H1 (cell line): ENCODE measurements around the gene FMNL2. TPM values are rescaled to one million over a fixed set of nuclear protein-coding genes. Genes with fewer than 3 reads are reported as not detected.

Experiments used
- CTCF ChIA-PET: fragments of 300-600 bp; sonication (Branson Sonifier 250); formaldehyde crosslinking; loops from one replicate; lab custom pipeline; 2021; ENCODE audit not compliant: partially characterized antibody; lab: Charles Lee
- POLR2A ChIA-PET: fragments of 300-600 bp; sonication (Branson Sonifier 250); formaldehyde crosslinking; loops from one replicate; lab custom pipeline; 2021; ENCODE audit warnings: inconsistent platforms; ENCODE audit not compliant: partially characterized antibody; lab: Charles Lee
- DNase-seq, 2 experiments: peaks; one replicate each; pipeline versions ENCODE4 v3.0.0 to v3.0.0-alpha.2; 2010 to 2022; ENCODE audit warnings: low spot score in 2 of 2, low read depth in 1 of 2, mixed read lengths in 1 of 2
- FAIRE-seq: peaks from 2 replicates; lab custom pipeline; 2011; peaks lifted over from hg19 to GRCh38; lab: Jason Lieb, UNC
- H2AFZ ChIP-seq: 2 replicates; pipeline ENCODE4 v1.8.1; 2012; ENCODE audit warnings: low read length, inconsistent platforms
- H2AK5ac ChIP-seq: 2 replicates; pipeline ENCODE4 v1.6.1; 2013; ENCODE audit warnings: low read depth, low read length
- H2BK120ac ChIP-seq: replicated peaks from 2 replicates; pipeline ENCODE3; 2013; ENCODE audit warnings: low read depth, low read length, inconsistent platforms
- H2BK12ac ChIP-seq: 2 replicates; pipeline ENCODE4 v1.6.1; 2013; ENCODE audit warnings: low read depth, low read length
- H2BK15ac ChIP-seq: 2 replicates; pipeline ENCODE4 v1.6.1; 2013; ENCODE audit warnings: low read length
- H2BK20ac ChIP-seq: 2 replicates; pipeline ENCODE4 v1.6.1; 2013; ENCODE audit warnings: low read length
- H2BK5ac ChIP-seq: 2 replicates; pipeline ENCODE4 v1.6.1; 2013; ENCODE audit warnings: low read depth, low read length
- H3K14ac ChIP-seq: 2 replicates; pipeline ENCODE4 v1.6.1; 2013; ENCODE audit warnings: inconsistent platforms; ENCODE audit not compliant: insufficient read length
- H3K18ac ChIP-seq: 2 replicates; pipeline ENCODE4 v1.6.1; 2013; ENCODE audit warnings: low read length; ENCODE audit errors: extremely low read depth
- H3K23ac ChIP-seq: 2 replicates; pipeline ENCODE4 v1.6.1; 2013; ENCODE audit warnings: inconsistent platforms; ENCODE audit not compliant: insufficient read length
- H3K23me2 ChIP-seq: 2 replicates; pipeline ENCODE4 v1.6.1; 2013; ENCODE audit warnings: low read depth, low read length
- H3K27ac ChIP-seq: 2 replicates; pipeline ENCODE4 v1.6.1; 2011; ENCODE audit warnings: low read depth, low read length, inconsistent platforms
- H3K27me3 ChIP-seq, 4 experiments: replicated peaks in 1 of 4; 1 replicate in 1 of 4; 2 replicates in 3 of 4; pipeline versions ENCODE4 v1.6.1 to v1.8.1; 2011 to 2013; ENCODE audit warnings: low read length in 3 of 4, mild to moderate bottlenecking in 3 of 4, inconsistent platforms in 2 of 4, mixed read lengths in 2 of 4, moderate library complexity in 1 of 4; ENCODE audit not compliant: control insufficient read depth in 3 of 4, insufficient read depth in 3 of 4; ENCODE audit errors: extremely low read depth in 1 of 4
- H3K36me3 ChIP-seq, 4 experiments: 2 replicates each; pipeline versions ENCODE4 v1.6.1 to v1.8.1; 2011 to 2013; ENCODE audit warnings: mild to moderate bottlenecking in 4 of 4, low read length in 3 of 4, moderate library complexity in 2 of 4, control low read depth in 1 of 4, inconsistent platforms in 1 of 4; ENCODE audit not compliant: insufficient read depth in 4 of 4, control insufficient read depth in 2 of 4
- H3K4ac ChIP-seq: replicated peaks from 2 replicates; pipeline ENCODE3; 2013; ENCODE audit warnings: low read length, low read depth, mixed read lengths, inconsistent platforms; ENCODE audit not compliant: insufficient read length
- H3K4me1 ChIP-seq, 4 experiments: replicated peaks in 1 of 4; 1 replicate in 1 of 4; 2 replicates in 3 of 4; pipeline versions ENCODE4 v1.6.1 to v1.8.1; 2011 to 2013; ENCODE audit warnings: low read length in 3 of 4, inconsistent platforms in 2 of 4, mixed read lengths in 1 of 4; ENCODE audit not compliant: insufficient read depth in 4 of 4, control insufficient read depth in 3 of 4
- H3K4me2 ChIP-seq, 2 experiments: 2 replicates each; pipeline versions ENCODE4 v1.6.1 to v1.8.1; 2011 to 2013; ENCODE audit warnings: low read depth in 2 of 2, low read length in 2 of 2, control low read depth in 1 of 2, inconsistent platforms in 1 of 2, mild to moderate bottlenecking in 1 of 2; ENCODE audit not compliant: insufficient read depth in 1 of 2
- H3K4me3 ChIP-seq, 4 experiments: fragments of 200-600, 300-600 bp in 1 of 4; sonication (generic), shearing (Covaris generic), sonication (Bioruptor Twin) in 1 of 4; 2 replicates each; pipeline versions ENCODE4 v1.5.1 to v1.8.1; 2011 to 2016; ENCODE audit warnings: low read length in 4 of 4, low read depth in 3 of 4, control low read depth in 2 of 4, inconsistent platforms in 2 of 4, mild to moderate bottlenecking in 2 of 4, mixed read lengths in 1 of 4, moderate library complexity in 1 of 4; ENCODE audit not compliant: insufficient read depth in 2 of 4; ENCODE audit errors: extremely low read depth in 1 of 4
- H3K56ac ChIP-seq: replicated peaks from 2 replicates; pipeline ENCODE3; 2013; ENCODE audit warnings: low read depth, mild to moderate bottlenecking, mixed read lengths, low read length, inconsistent platforms; ENCODE audit not compliant: insufficient read length
- H3K79me1 ChIP-seq: 2 replicates; pipeline ENCODE4 v1.6.1; 2013; ENCODE audit warnings: low read depth, low read length, control low read depth
- H3K79me2 ChIP-seq, 2 experiments: 2 replicates each; pipeline versions ENCODE4 v1.6.1 to v1.8.1; 2012 to 2013; ENCODE audit warnings: low read length in 2 of 2, mild to moderate bottlenecking in 2 of 2, inconsistent platforms in 1 of 2; ENCODE audit not compliant: insufficient read depth in 2 of 2, control insufficient read depth in 1 of 2
- H3K9ac ChIP-seq, 4 experiments: replicated peaks in 1 of 4; 1 replicate in 1 of 4; 2 replicates in 3 of 4; pipeline versions ENCODE4 v1.6.1 to v1.8.1; 2011 to 2013; ENCODE audit warnings: low read depth in 3 of 4, low read length in 3 of 4, control low read depth in 2 of 4, mild to moderate bottlenecking in 2 of 4, moderate library complexity in 2 of 4, inconsistent platforms in 1 of 4; ENCODE audit errors: extremely low read depth in 1 of 4
- H3K9me3 ChIP-seq, 2 experiments: 2 replicates each; pipeline versions ENCODE4 v1.6.1 to v1.8.1; 2012 to 2013; ENCODE audit warnings: mild to moderate bottlenecking in 2 of 2, moderate library complexity in 2 of 2, control low read depth in 1 of 2, inconsistent platforms in 1 of 2, low read depth in 1 of 2, low read length in 1 of 2, mixed read lengths in 1 of 2; ENCODE audit not compliant: insufficient read depth in 2 of 2
- H4K20me1 ChIP-seq, 2 experiments: replicated peaks in 1 of 2; 2 replicates each; pipeline versions ENCODE3 to v1.8.1; 2011 to 2013; ENCODE audit warnings: inconsistent platforms in 2 of 2, low read length in 2 of 2, mild to moderate bottlenecking in 1 of 2; ENCODE audit not compliant: insufficient read depth in 2 of 2, control insufficient read depth in 1 of 2
- H4K5ac ChIP-seq: 2 replicates; pipeline ENCODE4 v1.6.1; 2013; ENCODE audit warnings: low read length, low read depth, mixed read lengths, inconsistent platforms; ENCODE audit not compliant: insufficient read length
- H4K8ac ChIP-seq: 2 replicates; pipeline ENCODE4 v1.8.0; 2013; ENCODE audit warnings: mild to moderate bottlenecking, moderate library complexity, low read length, inconsistent platforms; ENCODE audit not compliant: insufficient read depth; ENCODE audit errors: extremely low read depth
- H4K91ac ChIP-seq: replicated peaks from 2 replicates; pipeline ENCODE3; 2013; ENCODE audit warnings: low read length, mixed read lengths, inconsistent platforms; ENCODE audit not compliant: insufficient read length
- BCL11A ChIP-seq, 2 experiments: IDR thresholded peaks; one replicate each; pipeline ENCODE4 v1.6.1; 2011; ENCODE audit warnings: low read depth in 2 of 2, low read length in 2 of 2, mild to moderate bottlenecking in 2 of 2
- BRCA1 ChIP-seq: IDR thresholded peaks from 2 replicates; pipeline ENCODE4 v1.6.1; 2012; ENCODE audit warnings: low read depth, low read length, improper control_type of control experiment
- CEBPB ChIP-seq: IDR thresholded peaks from 2 replicates; pipeline ENCODE4 v1.6.1; 2012; ENCODE audit warnings: low read depth, low read length
- CHD2 ChIP-seq: IDR thresholded peaks from 2 replicates; pipeline ENCODE4 v1.6.1; 2012; ENCODE audit warnings: low read length, improper control_type of control experiment
- HDAC2 ChIP-seq, 2 experiments: fragments of 300-600 bp in 1 of 2; sonication (generic) in 1 of 2; IDR thresholded peaks; 2 replicates each; pipeline ENCODE4 v1.6.1; 2011 to 2012; ENCODE audit warnings: low read depth in 2 of 2, low read length in 2 of 2, mild to moderate bottlenecking in 2 of 2, moderate library complexity in 2 of 2, borderline replicate concordance in 1 of 2, inconsistent platforms in 1 of 2
- HDAC6 ChIP-seq: IDR thresholded peaks from one replicate; pipeline ENCODE4 v1.7.1; 2012; ENCODE audit warnings: low read depth, mild to moderate bottlenecking, inconsistent platforms, low read length, moderate library complexity
- MAFK ChIP-seq: IDR thresholded peaks from 2 replicates; pipeline ENCODE4 v1.6.1; 2012; ENCODE audit warnings: low read depth, mild to moderate bottlenecking, improper control_type of control experiment, low read length
- NANOG ChIP-seq: IDR thresholded peaks from 2 replicates; pipeline ENCODE4 v1.6.1; 2011; ENCODE audit warnings: low read length, low read depth, mild to moderate bottlenecking, inconsistent platforms; ENCODE audit not compliant: insufficient read depth, poor library complexity, severe bottlenecking
- PHF8 ChIP-seq: fragments of 200-600 bp; sonication (generic); conservative IDR thresholded peaks from 2 replicates; pipeline ENCODE4 v1.7.1; 2012; ENCODE audit warnings: low read depth, mild to moderate bottlenecking, inconsistent platforms, low read length, moderate library complexity
- POLR2A ChIP-seq, 2 experiments: IDR thresholded peaks; 1 replicate in 1 of 2; 2 replicates in 1 of 2; pipeline ENCODE4 v1.6.1; 2011; ENCODE audit warnings: low read depth in 2 of 2, low read length in 2 of 2, mild to moderate bottlenecking in 2 of 2; ENCODE audit errors: control extremely low read depth in 1 of 2
- POLR2AphosphoS5 ChIP-seq: IDR thresholded peaks from 2 replicates; pipeline ENCODE4 v1.6.1; 2011; ENCODE audit warnings: low read depth, low read length
- POU5F1 ChIP-seq: IDR thresholded peaks from 2 replicates; pipeline ENCODE4 v1.6.1; 2011; ENCODE audit warnings: low read depth, mild to moderate bottlenecking, low read length, moderate library complexity
- WGBS, 2 experiments: shearing (Covaris generic) in 1 of 2; methylation state at CpG; one replicate each; pipeline versions ENCODE4 v1.1.6 to v1.1.7; 2013 to 2015; ENCODE audit warnings: low lambda C conversion rate in 2 of 2, mixed read lengths in 2 of 2, inconsistent platforms in 1 of 2, low coverage in 1 of 2, missing lambda C conversion rate in 1 of 2; ENCODE audit not compliant: insufficient replicate concordance in 2 of 2, insufficient coverage in 1 of 2, insufficient read length in 1 of 2; ENCODE audit errors: extremely low coverage in 1 of 2, missing lambda C conversion rate in 1 of 2; 5-methylcytosine and 5-hydroxymethylcytosine counted together
- polyA plus RNA-seq, 7 experiments: library from polyadenylated mRNA; depleted of rRNA in 3 of 7; stranded (reverse) in 5 of 7; unstranded in 2 of 7; fragments of >200 nt in 5 of 7; fragments of 200-250 nt in 2 of 7; gene quantifications; 1 replicate in 5 of 7; 2 replicates in 1 of 7; 4 replicates in 1 of 7; pipeline versions ENCODE4 v1.2.1 to v1.2.3, GENCODE V29; 2011 to 2013; ENCODE audit warnings: missing spikeins in 2 of 7, mixed read lengths in 2 of 7
- total RNA-seq: library from RNA; stranded (reverse); fragmentation: NEBNext Ultra II Directional; extraction: Animal tissue kit (Norgen Biotek cat#: 25700); gene quantifications from 2 replicates; pipeline ENCODE4 v1.2.1, GENCODE V29; 2021

FMNL2 gene
- total and polyA plus RNA-seq, 2 of the 8 experiments (the other 6 are each of a cell fraction or from before 2014, with no cell fraction given), result 15.5 to 45.1 TPM

- TF ChIP-seq BCL11A (IDR thresholded peaks at IDR 0.05; ENCODE audit: low read depth in 2 of 2, low read length in 2 of 2), result no peak
- TF ChIP-seq POU5F1, result no peak
- no peak for TF ChIP-seq CHD2
- TF ChIP-seq PHF8, result no peak
- no peak for TF ChIP-seq BRCA1
- no peak for TF ChIP-seq POLR2AphosphoS5
- no peak for TF ChIP-seq HDAC2 (IDR thresholded peaks at IDR 0.05; ENCODE audit: borderline replicate concordance in 1 of 2, low read depth in 2 of 2, low read length in 2 of 2)
- TF ChIP-seq HDAC6, result no peak
- TF ChIP-seq CEBPB, result no peak
- TF ChIP-seq MAFK, result no peak
- TF ChIP-seq NANOG, result no peak
- TF ChIP-seq POLR2A (IDR thresholded peaks at IDR 0.05; ENCODE audit: control extremely low read depth in 1 of 2, low read depth in 2 of 2, low read length in 2 of 2), result no peak
- H3K56ac ChIP-seq, result no peak overlapping the region
- no peaks in the 10 kb centered on the region for H4K20me1 ChIP-seq
- H2AK5ac ChIP-seq, result no peak overlapping the region
- no peak overlapping the region for H2BK20ac ChIP-seq
- no peak overlapping the region for H2AFZ ChIP-seq
- H2BK5ac ChIP-seq, result no peak overlapping the region
- H3K36me3 ChIP-seq, result peaks cover 2 to 7% (median 3%) of the 10 kb centered on the region in 4 experiments; a peak in 4 of 8 replicates
- 90% methylated on average over 2 of the region's 2 CpGs; no CpG with 5 or more reads in 1 of the 2 experiments for WGBS, 2 experiments
- H3K4me1 ChIP-seq, result peaks cover 0 to 3% (median under 1%) of the 10 kb centered on the region in 4 experiments; a peak in 2 of 7 replicates
- no peaks in the 10 kb centered on the region for H3K23me2 ChIP-seq
- H4K8ac ChIP-seq, result no peak overlapping the region
- H2BK12ac ChIP-seq, result no peak overlapping the region
- no peak overlapping the region for H3K4me2 ChIP-seq
- H3K23ac ChIP-seq, result no peak overlapping the region
- H2BK15ac ChIP-seq, result no peak overlapping the region
- no peak overlapping the region for H3K9ac ChIP-seq
- no peaks in the 10 kb centered on the region for H3K9me3 ChIP-seq
- no peak overlapping the region for H4K91ac ChIP-seq
- no peak overlapping the region for H2BK120ac ChIP-seq
- CTCF ChIA-PET, result interaction anchor here (1.5 kb wide), 1 partner anchor 557 kb away, joined by 4 read pairs; no protein-coding TSS in a partner anchor
- H3K18ac ChIP-seq, result no peak overlapping the region
- FAIRE-seq (no peak), DNase-seq (no peak)
- H3K27me3 ChIP-seq, result no peaks in the 10 kb centered on the region
- H3K4ac ChIP-seq, result no peak overlapping the region
- no peak overlapping the region for H3K27ac ChIP-seq
- no peak overlapping the region for H4K5ac ChIP-seq
- POLR2A ChIA-PET, result no interaction called here
- H3K79me2 ChIP-seq, result no peaks in the 10 kb centered on the region
- H3K4me3 ChIP-seq, result no peak overlapping the region
- no peaks in the 10 kb centered on the region for H3K79me1 ChIP-seq
- H3K14ac ChIP-seq, result no peak overlapping the region
Observed at GRCh38 chr2:152582081-152582480, 247.1 kb downstream of the FMNL2 start.
